SK-N-SH treated with all-trans-retinoic acid at 6 μM for 48 hours (cell line): Measurements from ENCODE around the gene PPP4C.

ENCODE experiments used
- ATAC-seq: fragments of 200-7000 bp; cut with Tn5 transposase; 3 replicates; pipeline ENCODE4 v1.9.1; 2020; ENCODE audit warnings: mild to moderate bottlenecking, moderate library complexity
- ARNTL ChIP-seq: fragments of 450-650 bp; formaldehyde crosslinking; IDR thresholded peaks from 2 replicates; pipeline ENCODE4 v1.5.0; 2020; ENCODE audit warnings: low read depth, mild to moderate bottlenecking, moderate library complexity, borderline replicate concordance
- BACH2 ChIP-seq: fragments of 250-450 bp; sonication (Bioruptor Pico); IDR thresholded peaks from 2 replicates; pipeline ENCODE4 v1.9.0; 2021; ENCODE audit warnings: mild to moderate bottlenecking, borderline replicate concordance
- CREB5 ChIP-seq: fragments of 250-450 bp; sonication (Bioruptor Pico); IDR thresholded peaks from 2 replicates; pipeline ENCODE4 v1.5.1; 2020; ENCODE audit warnings: low read depth, mild to moderate bottlenecking, moderate library complexity
- CSDC2 ChIP-seq: fragments of 250-450 bp; sonication (Bioruptor Pico); IDR thresholded peaks from 2 replicates; pipeline ENCODE4 v1.5.0; 2020; ENCODE audit warnings: mild to moderate bottlenecking, moderate library complexity
- CSRNP3 ChIP-seq: fragments of 250-450 bp; sonication (Bioruptor Pico); IDR thresholded peaks from 2 replicates; pipeline ENCODE4 v1.5.1; 2021; ENCODE audit warnings: mild to moderate bottlenecking, moderate library complexity
- ESRRG ChIP-seq: fragments of 250-450 bp; sonication (Bioruptor Pico); IDR thresholded peaks from 2 replicates; pipeline ENCODE4 v1.6.1; 2021; ENCODE audit warnings: mild to moderate bottlenecking
- GLIS3 ChIP-seq: fragments of 250-450 bp; sonication (Bioruptor Pico); IDR thresholded peaks from 2 replicates; pipeline ENCODE4 v1.5.0; 2020; ENCODE audit warnings: mild to moderate bottlenecking, moderate library complexity
- PATZ1 ChIP-seq: fragments of 250-450 bp; sonication (Bioruptor Pico); IDR thresholded peaks from 2 replicates; pipeline ENCODE4 v1.8.0; 2020; ENCODE audit warnings: mild to moderate bottlenecking, moderate library complexity, borderline replicate concordance
- POU6F1 ChIP-seq: fragments of 250-450 bp; sonication (Bioruptor Pico); IDR thresholded peaks from 2 replicates; pipeline ENCODE4 v1.8.0; 2021; ENCODE audit warnings: low read depth, mild to moderate bottlenecking, moderate library complexity, borderline replicate concordance
- PPARA ChIP-seq: fragments of 250-450 bp; sonication (Bioruptor Pico); IDR thresholded peaks from 2 replicates; pipeline ENCODE4 v1.5.0; 2020; ENCODE audit warnings: mild to moderate bottlenecking, borderline replicate concordance
- RARB ChIP-seq: fragments of 250-450 bp; sonication (Bioruptor Pico); IDR thresholded peaks from 2 replicates; pipeline ENCODE4 v1.8.0; 2021; ENCODE audit warnings: mild to moderate bottlenecking, moderate library complexity
- SNAI2 ChIP-seq: fragments of 250-450 bp; sonication (Bioruptor Pico); IDR thresholded peaks from 2 replicates; pipeline ENCODE4 v1.5.0; 2020; ENCODE audit warnings: mild to moderate bottlenecking, moderate library complexity
- TCF4 ChIP-seq: fragments of 250-450 bp; sonication (Bioruptor Pico); IDR thresholded peaks from 2 replicates; pipeline ENCODE4 v1.8.0; 2021; ENCODE audit warnings: mild to moderate bottlenecking, moderate library complexity, borderline replicate concordance
- TSHZ2 ChIP-seq: fragments of 250-450 bp; sonication (Bioruptor Pico); IDR thresholded peaks from 2 replicates; pipeline ENCODE4 v1.5.0; 2020; ENCODE audit warnings: mild to moderate bottlenecking, moderate library complexity
- ZC3H10 ChIP-seq: fragments of 250-450 bp; sonication (Bioruptor Pico); IDR thresholded peaks from 2 replicates; pipeline ENCODE4 v1.5.1; 2021; ENCODE audit warnings: mild to moderate bottlenecking, moderate library complexity
- ZFP3 ChIP-seq: fragments of 250-450 bp; sonication (Bioruptor Pico); IDR thresholded peaks from 2 replicates; pipeline ENCODE4 v1.5.0; 2020; ENCODE audit warnings: mild to moderate bottlenecking, moderate library complexity
- ZNF565 ChIP-seq: fragments of 450-650 bp; formaldehyde crosslinking; conservative IDR thresholded peaks from 2 replicates; pipeline ENCODE4 v1.5.0; 2020; ENCODE audit warnings: low read depth, mild to moderate bottlenecking, moderate library complexity
- ZNF70 ChIP-seq: fragments of 450-650 bp; formaldehyde crosslinking; IDR thresholded peaks from 2 replicates; pipeline ENCODE4 v1.5.0; 2020; ENCODE audit warnings: mild to moderate bottlenecking, moderate library complexity
- ZNF8 ChIP-seq: fragments of 450-650 bp; formaldehyde crosslinking; IDR thresholded peaks from 2 replicates; pipeline ENCODE4 v1.5.0; 2020; ENCODE audit warnings: mild to moderate bottlenecking, moderate library complexity

PPP4C gene

GRCh38 chr16:30094541-30095165 lies 18.9 kb downstream of the PPP4C start:
- ATAC-seq: no peak

More at GRCh38 chr16:30094541-30095165, 18.9 kb downstream of the PPP4C start:
- TF ChIP-seq RARB (CRISPR knock-in tag) (no peak), CSRNP3 (CRISPR knock-in tag) (no peak), POU6F1 (CRISPR knock-in tag) (no peak), PATZ1 (CRISPR knock-in tag) (no peak), BACH2 (CRISPR knock-in tag) (no peak), CSDC2 (CRISPR knock-in tag) (no peak), TCF4 (CRISPR knock-in tag) (no peak), PPARA (no peak), GLIS3 (CRISPR knock-in tag) (no peak), ZNF70 (CRISPR knock-in tag) (no peak), CREB5 (CRISPR knock-in tag) (no peak), ZC3H10 (CRISPR knock-in tag) (no peak), ZNF8 (no peak), ARNTL (no peak), SNAI2 (CRISPR knock-in tag) (no peak), TSHZ2 (CRISPR knock-in tag) (no peak), ZFP3 (CRISPR knock-in tag) (no peak), ESRRG (CRISPR knock-in tag) (no peak), ZNF565 (CRISPR knock-in tag) (no peak)
